Superior temporal gyrus (tissue), 1 donor: ENCODE measurements around the gene UBE2C.

ENCODE experiments used
- DNase-seq: peaks from one replicate; pipeline ENCODE4 v3.0.0-alpha.2; 2016; ENCODE audit errors: extremely low spot score

UBE2C gene

GRCh38 chr20:45833030-45833882 is 20.8 kb downstream of the UBE2C start, which contains the start of gene SNX21:
Gene SNX21 (plus strand): TSS chr20:45833799. CDS start chr20:45833920, 121 bp downstream.
- DNase-seq, result peak; percentile 51

- DNase-seq, result peak; percentile 60
These were observed 21.7 kb downstream of the UBE2C start for GRCh38 chr20:45833883-45834796.

GRCh38 chr20:45834797-45835161 is 22.3 kb downstream of the UBE2C start:
- no peak for DNase-seq

DNA sequence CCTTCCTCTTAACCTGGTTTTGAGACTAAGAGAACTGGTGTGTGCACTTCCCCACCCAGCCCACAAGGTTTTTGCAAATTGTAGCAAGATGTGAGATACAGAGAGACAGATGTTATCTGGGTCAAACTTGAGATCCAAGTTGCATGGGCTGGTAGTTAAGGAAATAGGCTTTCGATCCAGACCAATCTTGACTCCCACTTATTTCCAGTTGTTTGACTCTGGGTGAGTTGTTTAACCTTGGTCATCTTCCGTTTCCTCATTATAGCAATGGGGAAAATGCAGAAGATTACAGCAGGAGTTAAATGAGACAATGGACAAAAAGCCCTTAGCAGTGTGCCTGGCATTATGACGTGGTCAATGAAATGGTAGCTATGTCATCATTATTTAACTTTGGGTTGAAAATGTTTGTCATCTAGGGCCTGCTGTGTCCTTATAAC is 22.9 kb downstream of the UBE2C start:
- DNase-seq, result no peak

- DNase-seq, result no peak
These were observed 23.4 kb downstream of the UBE2C start for GRCh38 chr20:45835825-45836224.

DNA sequence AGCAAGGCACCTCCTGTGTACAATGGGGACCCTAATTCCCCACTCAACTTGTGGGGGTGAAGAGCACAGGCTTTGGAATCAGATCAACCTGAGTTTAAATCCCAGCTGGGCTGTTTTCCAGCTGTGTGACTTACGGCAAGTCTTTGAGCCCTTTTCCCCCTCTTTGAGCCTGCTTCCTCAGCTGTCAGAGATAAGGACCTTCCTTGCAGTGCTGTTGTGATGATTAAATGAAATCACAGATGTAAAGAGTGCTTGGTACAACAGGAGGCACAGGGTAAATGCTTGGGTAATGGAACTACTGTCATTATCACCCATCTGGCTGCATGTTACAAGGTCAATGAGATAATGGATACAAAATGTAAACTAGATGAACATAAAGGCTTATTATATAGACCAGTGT is 24.4 kb downstream of the UBE2C start:
- DNase-seq, result no peak

DNA sequence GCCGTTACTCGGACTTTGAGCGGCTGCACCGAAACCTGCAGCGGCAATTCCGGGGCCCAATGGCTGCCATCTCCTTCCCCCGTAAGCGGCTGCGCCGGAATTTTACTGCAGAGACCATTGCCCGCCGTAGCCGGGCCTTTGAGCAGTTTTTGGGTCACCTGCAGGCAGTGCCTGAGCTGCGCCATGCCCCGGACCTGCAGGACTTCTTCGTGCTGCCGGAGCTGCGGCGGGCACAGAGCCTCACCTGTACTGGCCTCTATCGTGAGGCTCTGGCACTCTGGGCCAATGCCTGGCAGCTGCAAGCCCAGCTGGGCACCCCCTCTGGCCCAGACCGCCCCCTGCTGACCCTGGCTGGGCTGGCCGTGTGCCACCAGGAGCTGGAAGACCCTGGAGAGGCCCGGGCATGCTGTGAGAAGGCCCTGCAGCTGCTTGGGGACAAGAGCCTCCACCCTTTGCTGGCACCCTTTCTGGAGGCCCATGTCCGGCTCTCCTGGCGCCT is 28.3 kb downstream of the UBE2C start:
- DNase-seq, result no peak

DNA sequence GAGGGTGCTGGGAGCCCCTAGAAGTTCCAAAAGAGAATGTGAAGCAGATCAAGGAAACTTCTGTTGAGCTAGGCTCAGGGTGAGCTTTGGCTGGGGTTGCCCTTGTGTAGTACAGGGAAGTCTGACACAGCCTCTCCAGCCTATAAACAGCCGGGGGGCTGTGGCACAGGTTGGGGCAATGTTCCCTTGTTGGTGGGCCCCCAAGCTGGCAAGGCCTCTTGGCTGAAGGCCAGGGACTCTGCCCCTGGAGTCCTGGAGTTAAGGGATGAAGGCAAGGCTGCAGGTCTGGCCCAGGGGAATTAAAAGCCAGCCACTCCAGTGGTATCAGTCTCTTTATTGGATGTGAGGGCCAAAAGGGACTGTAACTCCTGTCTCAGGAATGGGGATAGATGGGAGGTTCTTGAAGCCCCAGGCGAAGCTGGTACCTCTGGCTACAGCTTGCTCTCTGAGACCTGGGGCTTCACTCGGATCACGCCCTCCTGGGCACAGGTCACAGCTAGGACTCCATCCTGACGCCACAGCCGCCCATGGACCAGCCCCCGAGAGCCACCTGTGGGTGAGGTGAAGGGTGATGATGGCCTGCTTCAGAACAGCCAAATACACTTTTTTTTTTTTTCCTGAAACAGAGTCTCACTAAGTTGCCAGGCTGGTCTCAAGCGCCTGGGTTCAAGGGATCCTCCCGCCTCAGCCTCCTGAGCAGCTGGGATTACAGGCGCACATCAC is 29.1 kb downstream of the UBE2C start:
- no peak for DNase-seq

- DNase-seq, result no peak
These were observed 29.8 kb downstream of the UBE2C start for GRCh38 chr20:45842169-45842812.

DNA sequence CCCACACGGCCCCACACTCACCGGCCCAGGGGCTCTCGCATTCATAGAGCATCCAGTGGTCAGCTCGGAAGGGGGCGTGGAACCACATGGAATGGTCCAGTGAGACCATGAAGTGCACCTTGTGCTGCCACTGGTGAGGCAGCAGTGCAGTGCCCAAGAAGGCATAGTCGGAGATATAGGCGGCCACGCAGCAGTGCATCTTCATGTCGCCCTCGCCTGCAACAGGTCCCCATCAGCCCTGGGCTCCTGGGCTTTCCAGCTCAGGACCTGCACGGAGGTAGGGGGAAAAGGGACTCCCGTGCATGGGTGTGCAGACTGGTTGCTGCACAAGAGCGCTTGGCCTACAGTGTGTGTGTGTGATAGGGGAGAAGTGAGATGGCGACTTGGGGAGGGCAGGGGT is 31.1 kb downstream of the UBE2C start:
- no peak for DNase-seq

DNA sequence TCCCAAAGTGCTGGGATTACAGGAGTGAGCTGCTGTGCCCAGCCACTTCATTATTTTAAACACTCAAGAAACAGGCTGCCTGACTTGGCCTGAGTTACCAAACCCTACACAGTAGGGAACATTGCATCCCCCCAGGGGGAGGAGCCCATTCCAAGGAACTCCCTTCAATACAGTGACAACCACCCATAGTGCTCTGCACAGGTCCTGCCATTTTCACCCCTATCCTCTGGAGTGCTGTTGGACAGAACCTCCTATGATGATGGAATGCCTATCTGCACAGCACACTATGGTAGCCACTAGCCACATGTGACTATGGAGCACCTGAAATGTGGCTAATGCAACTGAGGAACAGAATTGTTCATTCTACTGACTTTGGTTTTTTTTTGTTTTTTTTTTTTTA is 33.0 kb downstream of the UBE2C start:
- no peak for DNase-seq

DNA sequence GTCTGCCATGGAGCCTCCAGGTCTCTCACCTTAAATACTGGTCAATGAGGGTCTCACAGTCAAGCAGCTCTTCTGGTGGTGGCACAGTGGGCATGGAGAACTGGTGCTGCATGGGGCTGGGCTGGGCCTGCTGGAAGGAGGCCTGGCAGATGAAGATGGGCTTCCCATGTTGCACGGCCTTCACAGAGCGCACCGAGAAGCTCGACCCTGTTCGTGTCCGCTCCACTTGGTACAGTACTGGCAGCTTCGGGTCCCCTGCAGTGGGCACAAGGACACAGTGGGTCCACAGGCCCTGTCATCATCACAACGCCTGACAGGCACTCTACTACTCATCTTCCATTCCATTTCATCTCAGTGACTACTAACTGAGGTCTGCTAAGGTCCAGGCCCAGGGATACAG is 36.0 kb downstream of the UBE2C start:
- DNase-seq, result no peak

DNA sequence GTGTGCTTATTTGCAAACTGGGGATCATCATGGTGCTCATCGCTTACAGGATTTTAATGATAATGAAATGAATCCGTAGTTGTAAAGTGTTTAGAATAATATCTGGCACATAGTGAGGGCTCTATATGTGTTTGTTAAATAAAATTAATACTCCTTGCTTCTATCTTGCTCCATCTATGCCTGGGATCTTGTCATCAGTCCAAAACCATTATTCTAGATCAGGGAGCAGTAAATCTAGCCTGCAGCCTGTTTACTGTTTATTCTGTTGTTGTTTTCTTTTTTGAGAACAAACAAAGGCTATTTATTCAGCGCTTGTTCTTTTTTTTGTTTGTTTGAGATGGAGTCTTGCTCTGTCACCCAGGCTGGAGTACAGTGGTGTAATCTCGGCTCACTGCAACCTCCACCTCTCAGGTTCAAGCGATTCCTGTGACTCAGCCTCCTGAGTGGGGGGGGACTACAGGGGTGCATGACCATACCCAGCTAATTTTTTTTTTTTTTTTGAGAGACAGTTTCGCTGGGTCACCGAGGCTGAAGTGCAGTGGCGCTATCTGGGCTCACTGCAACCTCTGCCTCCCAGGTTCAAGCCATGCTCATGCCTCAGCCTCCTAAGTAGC is 36.6 kb downstream of the UBE2C start:
- no peak for DNase-seq

- no peak for DNase-seq
These were observed 37.8 kb downstream of the UBE2C start for GRCh38 chr20:45850238-45850637.

DNA sequence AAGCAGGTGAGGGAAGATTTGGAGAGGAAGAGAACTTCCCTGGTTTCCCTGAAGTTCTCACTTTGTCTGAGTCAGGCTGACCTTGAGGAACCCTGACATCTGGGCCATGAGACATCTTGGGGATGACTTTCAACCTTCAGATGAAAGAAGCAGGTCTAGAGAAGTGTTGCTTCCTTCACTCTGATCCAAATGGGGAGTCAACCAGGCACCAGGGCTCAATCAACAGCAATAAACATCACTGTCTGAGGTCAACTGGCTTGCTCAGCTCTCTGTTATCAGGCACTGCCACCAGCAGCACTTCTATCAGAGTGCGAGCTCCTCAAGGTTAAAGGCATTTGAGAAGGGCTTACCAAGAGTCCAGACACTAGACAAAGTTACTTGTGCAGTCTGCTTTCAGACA is 38.5 kb downstream of the UBE2C start:
- DNase-seq, result no peak

GRCh38 chr20:45851501-45851900 is 39.1 kb downstream of the UBE2C start:
- DNase-seq, result no peak

DNA sequence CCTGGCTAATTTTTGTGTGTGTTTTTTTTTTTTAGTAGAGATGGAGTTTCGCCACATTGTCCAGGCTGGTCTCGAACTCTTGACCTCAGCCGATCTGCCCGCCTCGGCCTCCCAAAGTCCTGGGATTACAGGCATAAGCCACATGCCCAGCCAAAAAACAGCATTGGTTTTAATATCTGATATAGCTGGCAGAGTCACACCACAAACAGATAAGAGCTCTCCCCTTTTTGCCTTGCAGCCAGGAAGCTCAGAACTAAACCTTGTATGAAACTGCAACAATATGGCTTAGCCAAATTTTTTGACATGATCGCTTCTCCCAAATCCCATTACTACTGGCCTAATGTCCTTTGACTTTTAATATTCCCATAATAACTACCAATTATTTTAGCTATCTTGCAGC is 39.9 kb downstream of the UBE2C start:
- no peak for DNase-seq

DNA sequence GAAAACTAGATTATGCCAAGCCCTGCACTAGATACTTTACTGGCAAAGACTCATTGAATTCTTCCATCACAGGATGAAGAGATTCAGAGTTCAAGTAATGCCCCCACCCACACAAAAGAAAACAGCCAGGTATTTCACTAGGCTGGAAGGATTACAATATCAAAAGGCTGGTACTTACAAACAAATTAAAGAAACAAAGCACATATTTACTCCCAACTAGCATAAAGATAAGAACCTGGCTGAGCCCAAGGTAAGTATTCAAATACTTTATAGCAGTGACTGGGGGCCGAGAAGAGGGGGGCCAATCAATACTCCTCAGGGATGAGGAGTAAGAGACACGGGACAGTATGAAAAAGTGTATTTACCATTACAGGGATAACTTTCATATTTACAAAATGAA is 41.0 kb downstream of the UBE2C start:
- no peak for DNase-seq

GRCh38 chr20:45857114-45857881 is 44.9 kb downstream of the UBE2C start, which contains the start of the genes ACOT8 and ZSWIM3:
Gene ACOT8 (minus strand): TSS chr20:45857392. CDS start chr20:45857315, 77 bp downstream.
Gene ZSWIM3 (plus strand): TSS chr20:45857614. CDS start chr20:45857826, 212 bp downstream.
- DNase-seq, result peak; percentile 100

GRCh38 chr20:45857882-45858216 is 45.4 kb downstream of the UBE2C start:
- DNase-seq, result no peak
